Measurements from ENCODE around the gene CCDC197. TPM values are rescaled to one million over a fixed set of nuclear protein-coding genes. Genes with fewer than 3 reads are reported as not detected.

Gene CCDC197
- total and polyA plus RNA-seq, 9 of the 15 experiments (the other 6 are each of a cell fraction or from before 2014, with no cell fraction given): not detected

DNA sequence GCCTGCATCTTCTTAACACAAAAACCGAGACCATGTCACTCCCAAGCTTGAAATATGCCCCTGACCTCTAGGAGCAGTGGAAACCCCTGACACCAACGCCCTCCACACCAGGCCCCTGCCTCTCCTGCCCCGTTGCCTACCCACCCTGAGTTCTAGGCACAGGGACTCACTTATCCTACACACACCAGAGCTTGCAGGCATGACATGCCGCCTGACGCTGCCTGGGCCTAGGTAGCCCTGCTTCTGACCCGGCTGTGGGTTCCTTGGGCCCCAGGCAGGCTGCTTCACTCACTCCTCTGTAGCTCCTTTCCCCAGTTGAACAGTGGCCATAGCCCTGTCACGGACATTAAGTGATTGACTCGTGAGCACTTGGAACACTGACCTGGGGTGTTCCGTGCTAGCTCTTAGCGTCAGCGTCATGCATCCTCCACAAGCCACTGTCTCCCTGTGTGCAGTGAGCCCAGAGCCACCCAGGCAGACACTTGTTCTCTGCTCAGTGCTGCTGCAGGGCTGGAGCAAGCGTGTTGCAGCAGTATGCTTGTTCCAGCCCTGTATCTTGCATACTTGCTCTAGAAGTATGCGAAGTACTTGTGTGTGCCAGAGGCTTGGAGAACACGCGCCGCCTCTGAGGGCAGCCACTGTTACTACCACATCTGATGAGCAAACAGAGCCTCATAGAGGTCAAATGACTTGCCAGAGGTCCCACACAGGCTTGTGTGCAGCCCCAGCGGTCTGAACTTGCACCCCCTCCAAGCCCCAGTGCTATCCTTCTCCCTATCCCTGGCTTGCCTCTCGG is 44.6 kb downstream of the CCDC197 start (continued):
- TF ChIP-seq, protein P1, sequence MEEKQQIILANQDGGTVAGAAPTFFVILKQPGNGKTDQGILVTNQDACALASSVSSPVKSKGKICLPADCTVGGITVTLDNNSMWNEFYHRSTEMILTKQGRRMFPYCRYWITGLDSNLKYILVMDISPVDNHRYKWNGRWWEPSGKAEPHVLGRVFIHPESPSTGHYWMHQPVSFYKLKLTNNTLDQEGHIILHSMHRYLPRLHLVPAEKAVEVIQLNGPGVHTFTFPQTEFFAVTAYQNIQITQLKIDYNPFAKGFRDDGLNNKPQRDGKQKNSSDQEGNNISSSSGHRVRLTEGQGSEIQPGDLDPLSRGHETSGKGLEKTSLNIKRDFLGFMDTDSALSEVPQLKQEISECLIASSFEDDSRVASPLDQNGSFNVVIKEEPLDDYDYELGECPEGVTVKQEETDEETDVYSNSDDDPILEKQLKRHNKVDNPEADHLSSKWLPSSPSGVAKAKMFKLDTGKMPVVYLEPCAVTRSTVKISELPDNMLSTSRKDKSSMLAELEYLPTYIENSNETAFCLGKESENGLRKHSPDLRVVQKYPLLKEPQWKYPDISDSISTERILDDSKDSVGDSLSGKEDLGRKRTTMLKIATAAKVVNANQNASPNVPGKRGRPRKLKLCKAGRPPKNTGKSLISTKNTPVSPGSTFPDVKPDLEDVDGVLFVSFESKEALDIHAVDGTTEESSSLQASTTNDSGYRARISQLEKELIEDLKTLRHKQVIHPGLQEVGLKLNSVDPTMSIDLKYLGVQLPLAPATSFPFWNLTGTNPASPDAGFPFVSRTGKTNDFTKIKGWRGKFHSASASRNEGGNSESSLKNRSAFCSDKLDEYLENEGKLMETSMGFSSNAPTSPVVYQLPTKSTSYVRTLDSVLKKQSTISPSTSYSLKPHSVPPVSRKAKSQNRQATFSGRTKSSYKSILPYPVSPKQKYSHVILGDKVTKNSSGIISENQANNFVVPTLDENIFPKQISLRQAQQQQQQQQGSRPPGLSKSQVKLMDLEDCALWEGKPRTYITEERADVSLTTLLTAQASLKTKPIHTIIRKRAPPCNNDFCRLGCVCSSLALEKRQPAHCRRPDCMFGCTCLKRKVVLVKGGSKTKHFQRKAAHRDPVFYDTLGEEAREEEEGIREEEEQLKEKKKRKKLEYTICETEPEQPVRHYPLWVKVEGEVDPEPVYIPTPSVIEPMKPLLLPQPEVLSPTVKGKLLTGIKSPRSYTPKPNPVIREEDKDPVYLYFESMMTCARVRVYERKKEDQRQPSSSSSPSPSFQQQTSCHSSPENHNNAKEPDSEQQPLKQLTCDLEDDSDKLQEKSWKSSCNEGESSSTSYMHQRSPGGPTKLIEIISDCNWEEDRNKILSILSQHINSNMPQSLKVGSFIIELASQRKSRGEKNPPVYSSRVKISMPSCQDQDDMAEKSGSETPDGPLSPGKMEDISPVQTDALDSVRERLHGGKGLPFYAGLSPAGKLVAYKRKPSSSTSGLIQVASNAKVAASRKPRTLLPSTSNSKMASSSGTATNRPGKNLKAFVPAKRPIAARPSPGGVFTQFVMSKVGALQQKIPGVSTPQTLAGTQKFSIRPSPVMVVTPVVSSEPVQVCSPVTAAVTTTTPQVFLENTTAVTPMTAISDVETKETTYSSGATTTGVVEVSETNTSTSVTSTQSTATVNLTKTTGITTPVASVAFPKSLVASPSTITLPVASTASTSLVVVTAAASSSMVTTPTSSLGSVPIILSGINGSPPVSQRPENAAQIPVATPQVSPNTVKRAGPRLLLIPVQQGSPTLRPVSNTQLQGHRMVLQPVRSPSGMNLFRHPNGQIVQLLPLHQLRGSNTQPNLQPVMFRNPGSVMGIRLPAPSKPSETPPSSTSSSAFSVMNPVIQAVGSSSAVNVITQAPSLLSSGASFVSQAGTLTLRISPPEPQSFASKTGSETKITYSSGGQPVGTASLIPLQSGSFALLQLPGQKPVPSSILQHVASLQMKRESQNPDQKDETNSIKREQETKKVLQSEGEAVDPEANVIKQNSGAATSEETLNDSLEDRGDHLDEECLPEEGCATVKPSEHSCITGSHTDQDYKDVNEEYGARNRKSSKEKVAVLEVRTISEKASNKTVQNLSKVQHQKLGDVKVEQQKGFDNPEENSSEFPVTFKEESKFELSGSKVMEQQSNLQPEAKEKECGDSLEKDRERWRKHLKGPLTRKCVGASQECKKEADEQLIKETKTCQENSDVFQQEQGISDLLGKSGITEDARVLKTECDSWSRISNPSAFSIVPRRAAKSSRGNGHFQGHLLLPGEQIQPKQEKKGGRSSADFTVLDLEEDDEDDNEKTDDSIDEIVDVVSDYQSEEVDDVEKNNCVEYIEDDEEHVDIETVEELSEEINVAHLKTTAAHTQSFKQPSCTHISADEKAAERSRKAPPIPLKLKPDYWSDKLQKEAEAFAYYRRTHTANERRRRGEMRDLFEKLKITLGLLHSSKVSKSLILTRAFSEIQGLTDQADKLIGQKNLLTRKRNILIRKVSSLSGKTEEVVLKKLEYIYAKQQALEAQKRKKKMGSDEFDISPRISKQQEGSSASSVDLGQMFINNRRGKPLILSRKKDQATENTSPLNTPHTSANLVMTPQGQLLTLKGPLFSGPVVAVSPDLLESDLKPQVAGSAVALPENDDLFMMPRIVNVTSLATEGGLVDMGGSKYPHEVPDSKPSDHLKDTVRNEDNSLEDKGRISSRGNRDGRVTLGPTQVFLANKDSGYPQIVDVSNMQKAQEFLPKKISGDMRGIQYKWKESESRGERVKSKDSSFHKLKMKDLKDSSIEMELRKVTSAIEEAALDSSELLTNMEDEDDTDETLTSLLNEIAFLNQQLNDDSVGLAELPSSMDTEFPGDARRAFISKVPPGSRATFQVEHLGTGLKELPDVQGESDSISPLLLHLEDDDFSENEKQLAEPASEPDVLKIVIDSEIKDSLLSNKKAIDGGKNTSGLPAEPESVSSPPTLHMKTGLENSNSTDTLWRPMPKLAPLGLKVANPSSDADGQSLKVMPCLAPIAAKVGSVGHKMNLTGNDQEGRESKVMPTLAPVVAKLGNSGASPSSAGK (IDR thresholded peaks at IDR 0.05): no peak
- TF ChIP-seq POLR2AphosphoS5 (IDR thresholded peaks at IDR 0.05; ENCODE audit: control insufficient read depth, insufficient read depth, low read depth, low read length) (no peak), ESRRB (CRISPR knock-in tag; IDR thresholded peaks at IDR 0.05; ENCODE audit: borderline replicate concordance) (no peak), BCL6 (CRISPR knock-in tag; IDR thresholded peaks at IDR 0.05) (no peak), HNRNPK (IDR thresholded peaks at IDR 0.05; ENCODE audit: low read depth, low read length, poor library complexity, severe bottlenecking) (no peak), PPARD (CRISPR knock-in tag; IDR thresholded peaks at IDR 0.05) (no peak)
- TF ChIP-seq, protein P2, sequence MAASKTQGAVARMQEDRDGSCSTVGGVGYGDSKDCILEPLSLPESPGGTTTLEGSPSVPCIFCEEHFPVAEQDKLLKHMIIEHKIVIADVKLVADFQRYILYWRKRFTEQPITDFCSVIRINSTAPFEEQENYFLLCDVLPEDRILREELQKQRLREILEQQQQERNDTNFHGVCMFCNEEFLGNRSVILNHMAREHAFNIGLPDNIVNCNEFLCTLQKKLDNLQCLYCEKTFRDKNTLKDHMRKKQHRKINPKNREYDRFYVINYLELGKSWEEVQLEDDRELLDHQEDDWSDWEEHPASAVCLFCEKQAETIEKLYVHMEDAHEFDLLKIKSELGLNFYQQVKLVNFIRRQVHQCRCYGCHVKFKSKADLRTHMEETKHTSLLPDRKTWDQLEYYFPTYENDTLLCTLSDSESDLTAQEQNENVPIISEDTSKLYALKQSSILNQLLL (CRISPR knock-in tag; IDR thresholded peaks at IDR 0.05; ENCODE audit: borderline replicate concordance): no peak
- TF ChIP-seq, protein P3, sequence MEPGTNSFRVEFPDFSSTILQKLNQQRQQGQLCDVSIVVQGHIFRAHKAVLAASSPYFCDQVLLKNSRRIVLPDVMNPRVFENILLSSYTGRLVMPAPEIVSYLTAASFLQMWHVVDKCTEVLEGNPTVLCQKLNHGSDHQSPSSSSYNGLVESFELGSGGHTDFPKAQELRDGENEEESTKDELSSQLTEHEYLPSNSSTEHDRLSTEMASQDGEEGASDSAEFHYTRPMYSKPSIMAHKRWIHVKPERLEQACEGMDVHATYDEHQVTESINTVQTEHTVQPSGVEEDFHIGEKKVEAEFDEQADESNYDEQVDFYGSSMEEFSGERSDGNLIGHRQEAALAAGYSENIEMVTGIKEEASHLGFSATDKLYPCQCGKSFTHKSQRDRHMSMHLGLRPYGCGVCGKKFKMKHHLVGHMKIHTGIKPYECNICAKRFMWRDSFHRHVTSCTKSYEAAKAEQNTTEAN (CRISPR knock-in tag; IDR thresholded peaks at IDR 0.05): no peak
